Osteocyte (in vitro differentiated cells): ENCODE measurements around the gene SERPINI2. TPM values are rescaled to one million over a fixed set of nuclear protein-coding genes. Genes with fewer than 3 reads are reported as not detected.

Source experiments
- DNase-seq: peaks from one replicate; pipeline ENCODE4 v3.0.0; 2021; ENCODE audit warnings: mixed read lengths; ENCODE audit not compliant: unreplicated experiment; ENCODE audit errors: extremely low spot score
- H3K27ac Mint-ChIP-seq: one replicate; pipeline ENCODE4 v1.8.0; 2021; ENCODE audit warnings: mild to moderate bottlenecking, mixed read lengths; ENCODE audit not compliant: unreplicated experiment
- H3K27me3 Mint-ChIP-seq: one replicate; pipeline ENCODE4 v1.8.0; 2021; ENCODE audit warnings: mixed read lengths; ENCODE audit not compliant: unreplicated experiment
- H3K36me3 Mint-ChIP-seq: one replicate; pipeline ENCODE4 v1.8.0; 2021; ENCODE audit warnings: mixed read lengths; ENCODE audit not compliant: unreplicated experiment
- H3K4me1 Mint-ChIP-seq: one replicate; pipeline ENCODE4 v1.8.0; 2021; ENCODE audit warnings: mixed read lengths; ENCODE audit not compliant: unreplicated experiment
- H3K4me3 Mint-ChIP-seq: one replicate; pipeline ENCODE4 v1.8.0; 2021; ENCODE audit warnings: mild to moderate bottlenecking, moderate library complexity, mixed read lengths; ENCODE audit not compliant: unreplicated experiment
- H3K9me3 Mint-ChIP-seq: one replicate; pipeline ENCODE4 v1.8.0; 2021; ENCODE audit warnings: mixed read lengths; ENCODE audit not compliant: unreplicated experiment
- total RNA-seq: library from RNA; stranded (reverse); gene quantifications from 2 replicates; pipeline ENCODE4 v1.2.1, GENCODE V29; 2021
- TF ChIP-seq, protein P1 (sequence below): fragments of 200-600 bp; sonication (generic); IDR thresholded peaks from 2 replicates; pipeline ENCODE4 v1.5.0; 2021; ENCODE audit warnings: antibody characterized with exemption, mild to moderate bottlenecking, moderate library complexity

Gene SERPINI2
- total RNA-seq, 1 donor from 2014 or later: not detected

DNA sequence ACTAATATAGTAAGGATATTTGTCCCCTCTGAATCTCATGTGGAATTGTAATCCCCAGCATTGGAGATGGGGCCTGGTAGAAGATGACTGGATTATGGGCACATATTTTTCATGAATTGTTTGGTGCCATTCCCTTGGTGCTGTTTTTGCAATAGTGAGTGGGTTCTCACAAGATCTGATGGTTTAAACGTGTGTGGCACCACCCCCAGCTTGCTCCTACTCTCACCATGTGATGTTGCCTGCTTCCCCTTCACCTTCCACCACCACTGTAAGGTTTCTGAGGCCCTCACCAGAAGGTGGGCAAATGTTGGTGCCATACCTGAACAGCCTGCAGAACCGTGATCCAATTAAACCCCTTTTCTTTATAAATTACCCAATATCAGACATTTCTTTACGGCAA is 28.1 kb upstream of the SERPINI2 start:
- H3K27ac Mint-ChIP-seq: no peak overlapping the region
- DNase-seq: no peak
- H3K9me3 Mint-ChIP-seq: no peaks in the 10 kb centered on the region
- H3K4me3 Mint-ChIP-seq: no peak overlapping the region
- no peaks in the 10 kb centered on the region for H3K36me3 Mint-ChIP-seq
- H3K4me1 Mint-ChIP-seq: no peaks in the 10 kb centered on the region
- TF ChIP-seq, protein P1, sequence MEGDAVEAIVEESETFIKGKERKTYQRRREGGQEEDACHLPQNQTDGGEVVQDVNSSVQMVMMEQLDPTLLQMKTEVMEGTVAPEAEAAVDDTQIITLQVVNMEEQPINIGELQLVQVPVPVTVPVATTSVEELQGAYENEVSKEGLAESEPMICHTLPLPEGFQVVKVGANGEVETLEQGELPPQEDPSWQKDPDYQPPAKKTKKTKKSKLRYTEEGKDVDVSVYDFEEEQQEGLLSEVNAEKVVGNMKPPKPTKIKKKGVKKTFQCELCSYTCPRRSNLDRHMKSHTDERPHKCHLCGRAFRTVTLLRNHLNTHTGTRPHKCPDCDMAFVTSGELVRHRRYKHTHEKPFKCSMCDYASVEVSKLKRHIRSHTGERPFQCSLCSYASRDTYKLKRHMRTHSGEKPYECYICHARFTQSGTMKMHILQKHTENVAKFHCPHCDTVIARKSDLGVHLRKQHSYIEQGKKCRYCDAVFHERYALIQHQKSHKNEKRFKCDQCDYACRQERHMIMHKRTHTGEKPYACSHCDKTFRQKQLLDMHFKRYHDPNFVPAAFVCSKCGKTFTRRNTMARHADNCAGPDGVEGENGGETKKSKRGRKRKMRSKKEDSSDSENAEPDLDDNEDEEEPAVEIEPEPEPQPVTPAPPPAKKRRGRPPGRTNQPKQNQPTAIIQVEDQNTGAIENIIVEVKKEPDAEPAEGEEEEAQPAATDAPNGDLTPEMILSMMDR: no peak
- no peaks in the 10 kb centered on the region for H3K27me3 Mint-ChIP-seq

DNA sequence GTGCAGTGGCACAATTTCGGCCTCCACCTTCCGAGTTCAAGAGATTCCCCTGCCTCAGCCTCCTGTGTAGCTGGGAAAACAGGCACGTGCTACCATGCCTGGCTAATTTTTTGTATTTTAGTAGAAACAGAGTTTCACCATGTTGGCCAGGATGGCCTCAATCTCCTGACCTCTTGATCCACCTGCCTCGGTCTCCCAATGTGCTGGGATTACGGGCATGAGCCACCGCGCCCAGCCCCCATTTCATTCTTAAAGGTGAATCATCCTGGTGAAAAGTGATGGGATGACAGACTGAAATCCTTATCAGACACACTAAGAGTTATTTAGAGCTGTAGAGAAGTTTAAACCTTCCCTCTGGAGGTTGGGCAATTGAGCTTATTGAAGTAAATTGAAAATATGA is 24.1 kb upstream of the SERPINI2 start:
- H3K36me3 Mint-ChIP-seq: no peaks in the 10 kb centered on the region
- TF ChIP-seq, protein P1: no peak
- no peak overlapping the region for H3K27ac Mint-ChIP-seq
- no peaks in the 10 kb centered on the region for H3K4me1 Mint-ChIP-seq
- no peak overlapping the region for H3K4me3 Mint-ChIP-seq
- DNase-seq: no peak
- H3K27me3 Mint-ChIP-seq: no peaks in the 10 kb centered on the region
- no peaks in the 10 kb centered on the region for H3K9me3 Mint-ChIP-seq

DNA sequence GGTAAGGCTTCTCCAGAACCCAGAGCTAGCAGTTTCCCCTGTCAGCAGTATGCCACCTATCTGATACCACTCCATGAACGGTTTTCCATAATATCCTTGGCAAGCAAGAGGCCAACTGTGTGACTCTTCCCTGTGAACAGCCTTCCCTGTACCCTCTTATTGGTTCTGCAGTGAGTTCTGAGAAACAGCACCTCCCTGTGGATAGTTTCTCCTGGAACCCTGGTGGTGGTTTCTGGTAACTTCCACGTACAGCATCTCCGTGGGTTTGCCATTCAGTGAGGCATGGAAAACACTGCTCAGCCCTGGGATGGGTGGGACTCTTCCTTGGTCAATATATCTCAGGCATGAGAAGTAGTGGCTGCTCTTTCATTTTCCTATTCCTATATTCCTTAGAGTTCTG is 19.4 kb upstream of the SERPINI2 start:
- DNase-seq: no peak
- Mint-ChIP-seq H3K9me3 (no peaks in the 10 kb centered on the region), H3K27me3 (no peaks in the 10 kb centered on the region), H3K4me1 (no peaks in the 10 kb centered on the region), H3K36me3 (no peaks in the 10 kb centered on the region), H3K27ac (no peak overlapping the region), H3K4me3 (no peak overlapping the region)
- TF ChIP-seq, protein P1: peak; percentile 17

DNA sequence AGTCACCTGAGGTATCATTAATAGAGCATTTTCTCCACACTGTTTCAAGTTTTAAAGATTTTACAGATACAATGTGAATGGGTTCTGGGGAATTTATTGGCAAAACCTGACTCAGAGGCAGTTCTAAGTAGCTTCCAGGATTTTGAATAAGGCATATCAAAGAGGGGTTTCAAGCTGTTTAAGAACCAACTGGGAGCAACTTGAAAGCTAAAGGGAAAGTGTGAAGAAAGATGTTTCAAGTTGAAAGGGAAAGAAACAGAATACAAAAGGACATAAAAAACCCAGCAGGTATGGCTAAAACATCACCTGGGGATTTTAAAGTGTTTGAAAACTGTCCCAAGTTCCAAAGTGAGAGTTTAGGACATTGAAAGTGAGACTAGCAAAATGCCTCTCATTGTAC is 17.8 kb upstream of the SERPINI2 start:
- TF ChIP-seq, protein P1: no peak
- H3K9me3 Mint-ChIP-seq: peaks cover 3% of the 10 kb centered on the region
- H3K27ac Mint-ChIP-seq: no peak overlapping the region
- H3K4me3 Mint-ChIP-seq: no peak overlapping the region
- no peaks in the 10 kb centered on the region for H3K36me3 Mint-ChIP-seq
- no peak for DNase-seq
- H3K4me1 Mint-ChIP-seq: no peaks in the 10 kb centered on the region
- no peaks in the 10 kb centered on the region for H3K27me3 Mint-ChIP-seq

DNA sequence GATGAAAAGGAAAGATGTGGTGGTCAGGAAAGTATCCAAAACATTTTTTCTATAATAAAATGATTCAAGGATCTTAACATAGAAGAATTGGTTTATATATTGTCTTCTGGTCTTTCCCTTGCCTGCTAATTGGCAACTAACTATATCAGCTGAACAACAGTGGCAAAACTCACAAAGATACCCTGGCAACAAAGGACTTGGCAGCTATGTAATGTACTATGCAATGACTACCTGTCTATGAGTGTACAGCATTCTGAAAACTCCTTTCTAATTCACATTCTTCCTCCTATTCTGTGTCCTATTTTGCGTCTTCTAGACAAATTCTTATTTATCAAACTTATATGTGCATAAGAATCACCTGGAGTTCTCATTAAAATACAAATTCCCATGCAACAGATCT is 15.7 kb upstream of the SERPINI2 start:
- H3K36me3 Mint-ChIP-seq: no peaks in the 10 kb centered on the region

More for the DNA sequence above, 15.7 kb upstream of the SERPINI2 start:
- Mint-ChIP-seq H3K27me3 (no peaks in the 10 kb centered on the region), H3K4me1 (no peaks in the 10 kb centered on the region), H3K9me3 (peaks cover 3% of the 10 kb centered on the region), H3K27ac (no peak overlapping the region), H3K4me3 (no peak overlapping the region)
- no peak for DNase-seq
- TF ChIP-seq, protein P1: no peak
